PFSK-1 (cell line): ENCODE data around the gene ADAMTSL1.

ENCODE experiments used
- POLR2AphosphoS5 ChIP-seq: IDR thresholded peaks from 2 replicates; pipeline ENCODE4 v1.6.1; 2012; ENCODE audit warnings: low read depth, mild to moderate bottlenecking, control low read depth, low read length, moderate library complexity
- REST ChIP-seq, 2 experiments: IDR thresholded peaks; 2 replicates each; pipeline versions ENCODE4 v1.6.1 to v1.8.0; 2011 to 2012; ENCODE audit warnings: low read depth in 2 of 2, low read length in 2 of 2, control low read depth in 1 of 2, inconsistent platforms in 1 of 2, mild to moderate bottlenecking in 1 of 2, moderate library complexity in 1 of 2; ENCODE audit not compliant: insufficient read depth in 1 of 2

DNA sequence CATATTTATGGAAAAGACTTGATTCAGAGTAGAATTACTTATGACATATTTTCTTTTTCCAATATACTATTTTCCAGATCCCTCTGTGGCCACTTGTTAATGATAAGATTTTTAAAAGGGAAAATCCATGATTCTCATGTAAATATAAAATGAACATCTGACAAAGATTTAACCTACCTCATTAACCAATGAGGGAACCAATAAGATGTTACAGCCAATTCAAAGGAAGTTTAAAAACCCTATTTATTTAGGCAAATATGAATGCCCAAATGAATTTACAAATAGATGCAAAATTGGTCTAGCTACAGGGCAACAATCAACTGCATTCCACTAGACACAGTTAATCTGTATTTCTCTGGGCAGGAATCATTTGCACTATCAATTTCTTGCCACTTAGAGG is 226.8 kb downstream of the ADAMTSL1 start:
- no peak for TF ChIP-seq POLR2AphosphoS5
- no peak for TF ChIP-seq REST (IDR thresholded peaks at IDR 0.05; ENCODE audit: insufficient read depth in 1 of 2, low read depth in 2 of 2, low read length in 2 of 2)
